T1000 (cell line): ENCODE measurements around the gene MCM3.

ENCODE experiments used
- DNase-seq: peaks from one replicate; lab custom pipeline; 2025; ENCODE audit warnings: mixed read lengths; lab: John Stamatoyannopoulos, UW

Gene MCM3

DNA sequence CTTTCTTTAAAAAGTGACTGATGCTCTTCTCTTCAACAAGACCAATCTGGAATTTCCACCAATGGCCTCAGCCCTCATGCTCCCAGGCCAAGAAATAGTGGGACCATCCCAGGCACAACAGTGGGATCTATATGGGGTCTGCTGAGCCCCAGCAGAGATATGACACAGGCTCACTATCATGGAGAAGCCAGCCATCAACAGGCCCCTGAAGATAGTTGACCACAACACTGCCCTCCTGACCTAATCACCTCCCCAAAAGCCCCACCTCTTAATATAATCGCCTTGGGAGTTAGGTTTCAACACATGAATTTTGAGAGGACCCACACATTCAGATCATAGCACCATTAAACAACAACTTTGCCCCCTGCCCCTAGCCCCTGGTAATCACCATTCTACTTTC lies 16.8 kb upstream of the MCM3 start:
- DNase-seq: no peak

GRCh38 chr6:52300489-52300931 lies 16.0 kb upstream of the MCM3 start:
- no peak for DNase-seq

GRCh38 chr6:52299653-52300052 lies 15.1 kb upstream of the MCM3 start:
- no peak for DNase-seq

DNA sequence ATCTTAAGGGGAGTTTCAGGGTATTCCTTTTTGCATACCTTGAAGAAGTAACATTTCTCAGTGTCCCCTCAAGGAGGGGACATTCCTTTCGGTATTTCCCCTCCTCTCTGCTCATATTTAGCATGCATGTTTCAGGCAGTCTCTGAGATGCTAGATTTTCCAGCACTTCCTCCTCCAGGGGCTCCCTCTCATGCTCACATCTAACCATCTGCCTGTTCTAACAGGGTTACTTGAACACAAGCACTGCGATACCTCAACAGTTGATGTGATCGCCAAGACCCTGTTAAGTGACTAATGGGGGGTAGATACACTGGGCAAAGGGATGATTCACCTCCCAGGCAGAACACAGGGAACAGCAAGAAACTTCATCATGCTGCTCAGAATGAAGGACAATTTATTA lies 12.9 kb upstream of the MCM3 start:
- DNase-seq: no peak

DNA sequence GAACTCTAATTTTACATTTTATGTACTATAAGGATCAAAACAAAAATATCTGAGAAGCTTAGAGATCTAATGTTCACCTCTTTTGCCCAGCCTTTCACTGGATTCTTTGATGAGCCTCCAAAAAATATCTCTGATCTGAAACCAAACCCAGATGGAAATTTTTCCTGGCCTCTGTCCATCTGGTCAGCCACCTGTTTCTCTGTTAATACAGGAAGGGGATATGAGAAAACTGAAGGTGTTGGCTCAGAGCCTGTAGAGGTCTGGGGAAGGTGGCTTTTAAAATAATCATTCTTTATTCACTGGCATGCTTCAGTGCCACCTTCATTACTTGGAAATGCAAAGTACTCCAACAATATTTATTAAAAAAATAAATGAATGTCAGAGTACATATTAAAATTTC lies 8.5 kb upstream of the MCM3 start:
- no peak for DNase-seq

GRCh38 chr6:52288841-52289240 lies 4.3 kb upstream of the MCM3 start:
- DNase-seq: no peak

DNA sequence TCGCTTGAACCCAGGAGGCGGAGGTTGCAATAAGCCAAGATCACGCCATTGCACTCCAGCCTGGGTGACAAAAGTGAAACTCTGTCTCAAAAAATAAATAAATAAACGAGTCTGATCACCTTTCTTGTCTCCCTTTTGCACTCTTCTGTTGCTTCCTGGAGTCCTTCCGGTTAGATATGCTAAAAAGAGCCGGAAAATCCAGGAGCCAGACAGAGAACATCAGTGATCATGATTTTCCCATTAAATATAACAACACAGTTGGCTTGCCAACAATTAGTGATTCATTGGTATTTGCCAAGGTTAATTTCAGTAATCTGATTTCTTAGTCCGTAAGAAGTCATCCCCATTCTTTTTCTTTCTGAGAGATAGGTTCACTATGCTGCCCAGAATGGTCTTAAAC lies 3.7 kb upstream of the MCM3 start:
- DNase-seq: no peak

DNA sequence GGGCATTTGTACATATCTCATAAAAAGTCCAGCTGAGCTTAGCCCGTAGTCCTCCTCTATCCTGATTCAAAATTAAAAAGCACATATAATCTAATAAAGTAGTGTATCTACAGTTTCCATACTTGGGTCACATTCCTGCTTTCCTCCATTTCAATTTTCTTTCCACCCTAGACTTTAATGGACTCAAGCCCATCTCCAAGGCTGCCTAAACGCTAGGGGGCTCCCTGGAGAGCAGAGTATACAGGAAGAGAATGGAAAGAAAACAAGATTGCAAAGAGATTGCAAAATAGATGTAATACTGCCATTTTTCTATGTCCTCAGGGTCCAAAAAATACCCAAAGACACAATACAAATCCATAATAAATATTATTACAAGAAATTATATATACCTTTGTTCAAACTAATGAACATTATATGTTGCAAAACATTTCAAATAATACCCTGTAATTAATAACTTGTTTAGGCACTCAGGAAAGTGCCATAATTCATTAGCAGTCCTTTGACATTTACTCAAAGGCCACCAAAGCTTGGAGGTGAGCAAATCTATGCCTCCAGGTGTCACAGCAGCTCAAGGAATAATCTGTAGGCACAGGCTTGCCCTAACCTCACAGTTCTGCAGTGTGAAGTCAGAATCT lies 2.4 kb upstream of the MCM3 start:
- DNase-seq: peak; percentile 50

DNA sequence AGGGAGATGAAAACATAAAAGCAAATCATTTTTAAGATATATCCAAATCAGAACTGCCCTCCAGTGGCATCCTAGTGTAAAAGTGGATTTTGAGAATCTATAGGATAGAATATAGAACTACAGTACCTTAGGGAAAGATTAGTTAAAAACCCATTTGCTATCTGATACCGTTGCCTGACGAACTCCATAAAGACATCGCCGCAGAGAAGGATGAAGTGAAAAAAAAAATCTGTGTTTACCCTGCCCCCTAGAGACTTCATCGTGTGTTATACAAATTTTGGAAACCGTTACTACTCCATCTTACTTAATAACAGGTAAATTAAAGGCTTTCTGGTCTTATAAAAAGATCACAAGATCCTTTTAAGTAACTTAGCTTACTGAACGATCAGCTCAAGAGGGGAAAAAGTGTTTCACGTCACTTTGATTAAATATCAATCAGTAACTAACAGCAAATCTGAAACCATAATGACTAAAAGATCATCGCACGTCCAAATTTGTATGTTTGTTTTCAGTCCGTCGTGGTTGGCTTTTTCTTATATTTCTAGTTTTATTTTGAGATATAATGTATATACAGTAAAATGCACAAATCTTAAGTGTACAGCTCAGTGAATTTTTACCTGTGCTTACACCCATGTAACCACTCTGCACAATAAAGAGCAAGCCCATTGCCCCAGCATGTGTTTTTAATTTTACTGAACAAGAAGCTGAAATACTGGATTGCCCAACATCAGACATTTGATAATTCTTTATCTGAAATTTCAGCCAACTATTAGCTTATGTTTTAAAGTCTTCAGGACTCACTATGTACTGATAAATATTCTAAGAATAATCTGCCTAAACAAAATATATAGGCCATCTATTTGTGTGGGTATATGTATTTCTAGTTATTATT lies 881 bp upstream of the MCM3 start:
- DNase-seq: no peak

GRCh38 chr6:52284131-52284459 lies 447 bp downstream of the MCM3 start:
- no peak for DNase-seq

GRCh38 chr6:52283111-52283510 lies 1.4 kb downstream of the MCM3 start:
- DNase-seq: no peak

DNA sequence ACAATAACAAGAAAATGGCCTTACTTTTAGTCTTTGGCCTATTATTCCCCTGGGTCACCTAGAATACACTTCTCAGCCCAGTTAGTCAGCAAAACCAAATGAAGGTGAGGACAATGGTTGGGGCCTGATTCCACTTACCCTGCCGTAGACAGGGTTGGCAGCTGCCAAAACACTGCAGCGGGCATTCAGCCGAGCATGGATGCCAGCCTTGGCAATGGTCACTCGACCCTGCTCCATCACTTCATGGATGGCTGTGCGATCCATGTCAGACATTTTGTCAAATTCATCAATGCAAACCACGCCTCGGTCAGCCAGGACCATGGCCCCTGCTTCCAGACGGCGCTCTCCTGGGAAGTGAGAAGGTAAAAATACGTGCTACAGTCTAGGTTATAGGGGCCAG lies 8.4 kb downstream of the MCM3 start:
- no peak for DNase-seq

DNA sequence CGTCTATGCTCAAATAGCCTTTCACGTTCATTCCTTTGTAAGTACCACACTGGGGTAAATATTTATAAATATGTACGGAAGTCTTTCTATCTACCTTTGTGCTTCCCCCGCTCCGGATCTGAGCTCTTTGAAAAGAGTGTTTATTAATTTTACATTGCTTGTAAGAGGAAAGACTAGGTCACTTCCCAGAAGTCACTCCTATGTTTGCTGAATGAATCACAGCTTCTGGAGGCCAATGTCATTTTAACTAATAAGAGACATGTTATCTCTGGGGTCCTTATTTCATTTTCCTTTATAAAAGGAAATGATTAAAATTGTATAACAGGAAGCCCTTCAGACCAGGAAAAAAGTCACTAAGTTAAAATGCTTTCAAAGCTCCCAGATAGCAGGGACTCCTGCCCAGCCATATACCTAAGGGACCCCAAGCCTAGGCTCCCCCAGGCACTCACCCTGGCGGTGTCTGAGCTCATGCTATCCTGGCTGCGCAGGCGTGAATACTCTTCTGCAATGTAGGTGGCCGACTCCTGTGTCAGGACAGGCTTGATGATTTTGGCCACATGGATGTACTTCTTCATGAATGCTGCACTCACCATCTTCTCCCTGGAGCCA lies 12.6 kb downstream of the MCM3 start:
- DNase-seq: no peak

- peak; percentile 46 for DNase-seq
Observed at GRCh38 chr6:52263709-52264540, 20.6 kb downstream of the MCM3 start.

- no peak for DNase-seq
Observed at GRCh38 chr6:52262620-52263344, 21.8 kb downstream of the MCM3 start.

DNA sequence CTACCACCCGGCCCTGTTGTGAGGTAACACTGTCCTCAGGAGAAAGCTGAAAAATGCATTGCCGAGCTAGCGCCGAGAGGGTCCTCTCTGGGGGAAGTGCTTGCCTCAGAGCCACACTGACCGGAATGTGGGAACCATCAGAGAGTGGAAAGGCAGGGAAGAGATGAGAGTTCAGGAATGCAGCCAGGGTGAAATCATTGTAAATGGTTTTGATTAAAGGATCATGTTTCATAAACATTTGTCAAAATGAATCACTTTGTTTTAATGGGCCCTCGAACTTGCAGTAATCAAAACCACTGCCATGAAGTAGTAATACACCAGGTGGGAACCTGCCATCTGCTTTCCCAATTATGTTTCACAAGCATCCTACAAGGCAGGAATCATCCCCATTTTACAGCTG lies 23.3 kb downstream of the MCM3 start:
- DNase-seq: peak; percentile 25

GRCh38 chr6:52260634-52261033 lies 23.9 kb downstream of the MCM3 start:
- DNase-seq: no peak

- no peak for DNase-seq
Observed at GRCh38 chr6:52255434-52255833, 29.1 kb downstream of the MCM3 start.

- DNase-seq: no peak
Observed at GRCh38 chr6:52254731-52255378, 29.7 kb downstream of the MCM3 start.

GRCh38 chr6:52253494-52253893 lies 31.0 kb downstream of the MCM3 start:
- DNase-seq: no peak

DNA sequence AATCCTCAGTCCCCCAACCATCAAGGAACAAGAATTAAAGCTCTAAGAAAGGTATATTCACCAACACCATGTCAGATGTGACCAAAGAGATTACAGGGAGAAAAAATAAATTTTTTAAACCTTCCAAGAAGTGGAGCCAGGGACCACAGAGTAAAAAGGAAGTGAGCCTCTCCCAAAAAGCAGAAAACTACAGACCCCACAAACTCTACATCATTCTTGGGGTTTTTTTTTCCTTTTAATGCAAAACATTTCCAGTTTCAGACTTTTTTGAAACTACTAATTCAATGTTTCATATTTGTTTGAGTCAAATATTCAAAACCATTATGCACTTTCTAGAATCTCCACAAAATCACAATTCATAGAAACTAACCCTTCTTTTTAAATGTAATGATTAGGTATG lies 33.4 kb downstream of the MCM3 start:
- no peak for DNase-seq
